Activated gamma-delta T cell treated with anti-CD3 and anti-CD28 coated beads, Interleukin-2, amount 50 U/mL, for 16 hours (primary cell): Measurements from ENCODE around the gene RNF222.
"Not testable (repeated sequence)": the region's sequence is repeated elsewhere in the genome, so short reads cannot be mapped to it uniquely, and the experiment has no call there.

Experiments used
- DNase-seq: peaks from one replicate; pipeline ENCODE4 v3.0.0-alpha.2; 2020; ENCODE audit warnings: low read depth

RNF222 gene

GRCh38 chr17:8380049-8380448 is 17.6 kb downstream of the RNF222 start:
- no peak for DNase-seq

DNA sequence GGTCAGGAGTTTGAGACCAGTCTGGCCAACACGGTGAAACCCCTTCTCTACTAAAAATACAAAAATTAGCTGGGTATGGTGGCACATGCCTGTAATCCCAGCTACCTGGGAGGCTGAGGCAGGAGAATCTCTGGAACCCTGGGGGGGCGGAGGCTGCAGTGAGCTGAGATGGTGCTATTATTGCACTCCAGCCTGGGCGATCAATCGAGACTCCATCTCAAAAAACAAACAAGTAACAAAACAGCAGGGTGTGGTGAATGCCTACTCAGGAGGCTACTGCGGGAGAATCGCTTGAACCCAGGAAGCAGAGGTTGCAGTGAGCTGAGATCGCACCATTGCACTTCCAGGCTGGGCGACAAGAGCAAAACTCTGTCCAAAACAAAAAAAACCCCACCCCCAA is 19.5 kb downstream of the RNF222 start:
- not testable (repeated sequence) for DNase-seq

- no peak for DNase-seq
Measured at GRCh38 chr17:8377422-8377821, 20.2 kb downstream of the RNF222 start.

DNA sequence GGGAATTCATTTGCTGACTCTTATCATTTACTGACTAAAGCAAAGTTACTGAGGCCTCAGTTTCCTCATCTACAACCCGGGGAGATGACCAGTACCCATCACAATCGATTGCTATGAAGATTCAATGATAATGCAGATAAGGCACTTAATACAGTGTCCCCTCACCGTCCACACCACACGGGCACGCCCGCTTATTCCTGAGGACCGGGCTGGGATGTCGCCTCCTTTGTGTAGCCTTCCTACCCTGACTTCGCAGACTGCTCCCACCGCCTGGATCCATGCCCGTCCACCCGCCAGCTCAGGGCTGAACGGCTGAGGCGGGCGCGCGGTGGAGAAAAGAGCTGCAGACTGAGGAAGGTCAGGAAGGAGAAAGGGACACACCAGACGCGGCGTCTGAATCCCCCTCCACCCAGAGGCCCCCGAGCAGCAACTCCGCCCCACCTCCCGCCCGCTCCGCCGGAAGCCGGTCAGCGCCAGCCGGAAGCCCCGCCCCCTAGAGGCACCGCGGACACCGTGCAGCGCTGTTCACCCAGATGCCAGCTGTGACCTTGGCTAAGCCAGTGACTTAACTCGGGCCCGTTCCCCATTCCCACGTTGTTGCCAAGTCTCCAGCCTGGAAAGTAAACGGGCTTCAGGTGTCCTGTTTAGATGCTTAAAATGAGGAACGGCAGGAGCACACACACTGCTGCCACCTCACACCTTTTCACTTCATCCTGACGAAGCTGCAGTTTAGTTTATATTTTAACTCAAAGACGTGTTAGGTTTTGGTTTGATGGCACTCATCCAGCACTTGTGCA is 21.2 kb downstream of the RNF222 start, which contains the start of gene KRABD2:
Gene KRABD2, minus strand, starts transcription at position 434 of the 797 bp plus-strand sequence.
- peak; percentile 88 for DNase-seq

DNA sequence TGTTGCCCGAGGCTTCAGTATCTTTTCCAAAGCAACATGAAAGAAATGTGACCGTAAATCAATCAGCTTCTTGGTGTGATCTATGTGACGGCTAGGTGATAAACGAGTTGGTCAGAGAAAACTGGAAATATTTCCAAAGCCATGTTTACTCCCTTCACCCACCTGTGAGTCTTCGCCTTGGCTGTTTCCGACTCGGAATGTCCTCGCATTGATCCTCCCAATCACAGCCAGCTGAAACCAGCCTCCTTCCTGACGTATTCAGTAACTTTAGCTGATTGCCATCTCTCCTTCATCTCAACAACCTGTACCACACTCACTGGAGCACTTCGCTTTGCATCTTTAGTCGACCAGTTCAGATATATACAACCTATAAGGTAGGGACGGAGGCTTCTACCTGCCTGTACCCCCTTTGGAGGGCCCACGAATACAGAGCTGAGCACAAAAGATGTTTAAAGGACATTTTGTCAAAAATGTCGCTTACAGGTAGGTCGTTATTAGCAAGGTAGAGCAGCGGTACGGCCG is 21.8 kb downstream of the RNF222 start:
- no peak for DNase-seq

DNA sequence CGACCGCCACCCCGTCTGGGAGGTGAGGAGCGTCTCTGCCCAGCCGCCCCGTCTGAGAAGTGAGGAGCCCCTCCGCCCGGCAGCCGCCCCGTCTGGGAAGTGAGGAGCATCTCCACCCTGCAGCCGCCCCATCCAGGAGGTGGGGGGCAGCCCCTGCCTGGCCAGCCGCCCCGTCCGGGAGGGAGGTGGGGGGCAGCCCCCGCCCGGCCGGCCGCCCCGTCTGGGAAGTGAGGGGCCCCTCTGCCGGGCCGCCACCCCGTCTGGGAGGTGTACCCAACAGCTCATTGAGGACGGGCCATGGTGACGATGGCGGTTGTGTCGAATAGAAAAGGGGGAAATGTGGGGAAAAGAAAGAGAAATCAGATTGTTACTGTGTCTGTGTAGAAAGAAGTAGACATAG is 23.8 kb downstream of the RNF222 start:
- DNase-seq: not testable (repeated sequence)

DNA sequence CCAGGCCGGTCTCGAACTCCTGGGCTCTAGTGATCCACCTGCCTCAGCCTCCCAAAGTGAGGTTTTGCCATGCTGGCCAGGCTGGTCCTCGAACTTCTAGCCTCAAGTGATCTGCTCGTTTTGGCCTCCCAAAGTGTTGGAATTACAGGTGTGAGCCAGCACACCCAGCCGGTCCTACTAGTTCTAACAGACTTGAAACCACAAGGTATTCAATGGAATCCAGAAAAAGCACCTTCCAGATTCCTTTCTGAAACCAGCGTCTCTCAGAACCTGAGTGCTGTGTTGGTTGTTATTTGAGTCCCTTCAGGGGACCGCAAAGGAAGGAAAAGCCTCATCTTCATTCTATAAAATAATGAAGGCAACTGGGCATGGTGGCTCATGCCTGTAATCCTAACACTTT is 25.2 kb downstream of the RNF222 start:
- DNase-seq: no peak

DNA sequence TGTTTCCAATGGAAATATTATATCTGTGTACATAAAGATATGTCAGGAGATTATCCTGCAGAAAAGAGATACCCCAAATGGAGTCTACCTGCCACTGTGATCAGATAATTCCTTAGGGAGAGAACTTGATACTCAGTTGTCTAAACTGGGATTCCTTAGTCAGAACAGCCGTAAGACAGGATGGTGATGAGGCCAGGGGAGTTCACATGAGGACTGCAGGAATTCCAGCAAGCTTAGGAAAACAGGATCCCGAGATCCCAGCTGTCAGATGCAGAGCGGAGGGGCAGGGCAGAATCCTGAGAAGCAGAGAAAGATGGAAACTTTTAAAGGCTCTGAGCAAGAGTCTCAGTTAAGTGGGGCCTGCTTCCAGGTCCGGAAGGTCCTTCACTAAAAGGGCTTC is 25.8 kb downstream of the RNF222 start:
- DNase-seq: no peak

- no peak for DNase-seq
Measured at GRCh38 chr17:8369944-8370343, 27.7 kb downstream of the RNF222 start.

GRCh38 chr17:8368193-8368592 is 29.4 kb downstream of the RNF222 start:
- DNase-seq: no peak

DNA sequence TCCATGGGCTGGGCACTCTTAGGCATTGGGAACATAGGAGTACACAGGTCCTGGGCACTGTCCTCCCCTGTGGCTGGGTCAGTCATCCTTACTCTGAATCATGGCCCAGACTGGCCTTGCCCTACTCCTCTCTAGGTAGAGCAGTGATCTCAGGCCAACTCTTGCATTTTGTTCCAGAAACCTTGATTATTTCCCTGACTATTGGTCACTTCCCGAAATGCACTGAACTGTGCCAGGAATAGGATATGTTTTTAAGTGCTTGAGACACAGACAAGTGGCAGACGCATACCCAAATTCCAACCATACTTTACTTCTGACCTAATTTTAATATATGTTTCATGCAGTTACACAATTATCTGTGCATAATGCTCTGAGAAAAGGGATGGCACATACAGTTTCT is 31.4 kb downstream of the RNF222 start:
- no peak for DNase-seq

- DNase-seq: no peak
Measured at GRCh38 chr17:8365143-8365542, 32.5 kb downstream of the RNF222 start.

GRCh38 chr17:8362651-8363332 is 34.8 kb downstream of the RNF222 start:
- no peak for DNase-seq

DNA sequence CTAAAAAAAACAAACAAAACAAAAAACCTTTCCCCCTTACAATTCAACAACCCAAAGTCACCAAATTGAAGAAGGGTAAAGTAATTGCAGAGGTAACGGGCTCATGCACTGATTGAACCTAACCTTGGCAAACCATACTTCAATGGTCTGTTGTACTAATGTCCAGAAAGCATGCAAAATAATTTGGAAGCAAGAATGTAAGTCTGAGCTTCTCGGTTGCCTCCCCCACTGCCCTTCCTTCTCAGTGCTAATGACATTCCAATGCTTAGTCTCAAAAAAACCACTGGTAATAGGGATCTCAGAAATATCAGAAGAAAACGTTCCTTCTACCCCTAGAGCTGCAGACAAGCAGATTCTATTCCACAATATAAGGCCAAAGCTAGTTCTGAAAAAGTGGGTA is 36.9 kb downstream of the RNF222 start:
- no peak for DNase-seq

GRCh38 chr17:8360260-8360659 is 37.4 kb downstream of the RNF222 start:
- DNase-seq: no peak

DNA sequence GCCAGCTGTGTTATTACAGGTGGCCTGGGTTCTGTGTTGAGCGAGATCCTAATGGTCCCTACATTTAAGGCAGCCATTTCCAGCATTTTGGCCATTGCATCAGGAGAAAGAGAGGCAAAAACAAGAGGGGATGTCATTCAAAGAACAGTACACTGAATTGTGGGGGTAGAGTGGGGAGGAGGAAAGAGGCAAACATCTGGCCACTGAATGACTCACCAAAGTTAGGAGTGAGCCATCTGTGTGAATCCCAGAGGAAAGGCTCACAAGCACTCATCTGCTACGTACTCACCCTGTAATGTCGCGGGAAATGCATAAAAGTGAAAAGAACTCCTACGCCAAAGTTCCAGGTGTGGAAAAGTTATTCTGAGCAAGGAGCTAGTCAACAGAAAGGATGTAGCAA is 37.9 kb downstream of the RNF222 start:
- no peak for DNase-seq

DNA sequence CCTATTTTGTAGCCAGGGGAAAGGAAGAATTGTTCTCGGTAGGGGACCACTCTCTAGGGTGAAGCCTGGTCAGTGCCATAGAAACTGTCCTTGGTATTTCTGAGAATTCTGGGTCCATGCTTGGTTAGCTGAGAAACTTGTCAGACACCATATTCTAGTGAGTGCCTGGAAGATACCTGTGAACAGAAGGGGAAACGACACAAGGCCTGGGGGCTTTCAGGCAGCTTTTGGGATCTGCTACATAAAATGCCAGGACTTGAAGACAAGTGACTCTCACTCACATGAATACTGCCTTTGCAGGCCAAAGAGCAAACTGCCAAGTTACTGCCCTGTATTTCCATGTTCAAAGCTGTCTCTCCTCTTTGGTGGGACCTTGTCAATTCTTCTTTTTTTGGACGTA is 39.7 kb downstream of the RNF222 start:
- no peak for DNase-seq

GRCh38 chr17:8354236-8354635 is 43.4 kb downstream of the RNF222 start:
- DNase-seq: no peak

- no peak for DNase-seq
Measured at GRCh38 chr17:8353736-8354135, 43.9 kb downstream of the RNF222 start.

- DNase-seq: no peak
Measured at GRCh38 chr17:8350339-8350738, 47.3 kb downstream of the RNF222 start.

DNA sequence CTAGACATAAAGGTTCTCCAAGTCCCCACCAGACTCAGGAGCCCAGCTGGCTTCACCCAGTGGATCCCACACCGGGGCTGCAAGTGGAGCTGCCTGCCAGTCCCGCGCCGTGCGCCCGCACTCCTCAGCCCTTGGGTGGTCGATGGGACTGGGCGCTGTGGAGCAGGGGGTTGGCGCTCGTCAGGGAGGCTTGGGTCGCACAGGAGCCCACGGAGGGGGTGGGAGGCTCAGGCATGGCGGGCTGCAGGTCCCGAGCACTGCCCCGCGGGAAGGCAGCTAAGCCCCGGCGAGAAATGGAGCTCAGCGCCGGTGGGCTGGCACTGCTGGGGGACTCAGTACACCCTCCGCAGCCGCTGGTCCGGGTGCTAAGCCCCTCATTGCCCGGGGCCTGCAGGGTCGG is 50.6 kb downstream of the RNF222 start:
- not testable (repeated sequence) for DNase-seq

DNA sequence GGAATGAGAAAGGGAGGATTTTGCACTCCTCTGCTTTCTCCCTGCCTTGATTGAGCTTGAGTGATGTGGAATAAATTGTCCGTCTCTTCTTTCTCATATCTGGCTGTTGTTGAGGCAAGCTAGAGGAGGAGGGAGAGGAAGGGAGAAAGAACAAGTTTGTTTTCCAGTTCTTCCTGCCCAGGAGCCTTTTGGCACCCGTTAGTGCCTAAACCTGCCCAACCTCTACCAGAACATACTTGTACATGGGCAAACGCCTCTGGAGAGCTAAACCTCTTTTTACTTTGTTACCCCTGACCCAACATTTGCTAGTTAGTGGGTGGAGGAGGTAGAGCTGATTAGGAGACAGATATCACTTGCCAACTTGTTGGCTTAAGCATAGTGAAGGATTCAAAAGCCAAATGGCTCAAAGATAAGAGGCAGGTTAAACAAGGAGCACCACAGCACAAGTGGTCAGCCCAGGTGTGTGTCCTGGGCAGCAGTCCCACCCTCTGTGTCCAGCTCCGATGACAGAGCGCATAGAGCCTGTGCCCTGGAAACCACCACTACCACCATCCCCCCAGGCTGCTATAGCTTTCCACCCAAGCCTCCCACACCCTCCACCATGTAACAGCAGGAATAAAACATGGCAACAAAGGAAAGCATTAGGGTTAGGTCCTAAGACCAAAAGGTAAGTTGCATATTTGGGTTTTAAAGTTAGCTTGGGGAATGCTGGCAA is 51.5 kb downstream of the RNF222 start:
- no peak for DNase-seq
